PC-3 (cell line): ENCODE data around the gene MORN1.

Experiments
- EZH2 ChIP-seq: fragments of 300-600 bp; sonication (generic); IDR thresholded peaks from one replicate; pipeline ENCODE4 v1.6.1; 2017; ENCODE audit warnings: antibody characterized with exemption, mild to moderate bottlenecking, low read length; ENCODE audit not compliant: unreplicated experiment
- EZH2phosphoT487 ChIP-seq: fragments of 300-600 bp; sonication (generic); IDR thresholded peaks from 2 replicates; pipeline ENCODE4 v1.6.1; 2018; ENCODE audit warnings: mild to moderate bottlenecking, antibody characterized with exemption, low read length, borderline replicate concordance
- TF ChIP-seq, protein P1 (sequence below): fragments of 300-600 bp; sonication (generic); conservative IDR thresholded peaks from 2 replicates; pipeline ENCODE4 v1.5.1; 2017; ENCODE audit warnings: antibody characterized with exemption, low read depth, mild to moderate bottlenecking, low read length

DNA sequence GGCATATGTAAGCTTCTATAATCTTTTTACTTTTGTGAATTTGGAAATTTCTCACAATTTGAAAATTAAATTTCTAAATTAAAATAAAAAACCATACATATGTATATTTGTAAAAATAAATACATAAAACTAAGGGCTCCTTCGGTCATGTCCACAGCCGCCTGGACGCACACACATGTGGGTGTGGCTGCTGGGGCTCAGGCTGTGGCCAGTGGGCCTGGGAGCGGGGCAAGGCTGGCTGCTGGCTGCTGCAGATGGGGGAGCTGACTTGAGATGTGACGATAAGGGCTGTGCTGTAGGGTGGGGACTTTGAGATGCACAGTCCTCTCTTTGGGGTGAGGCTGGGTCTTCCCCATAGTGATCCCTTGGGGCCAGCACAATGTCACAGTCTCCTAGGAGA lies 5.1 kb upstream of the MORN1 start:
- TF ChIP-seq, protein P1, sequence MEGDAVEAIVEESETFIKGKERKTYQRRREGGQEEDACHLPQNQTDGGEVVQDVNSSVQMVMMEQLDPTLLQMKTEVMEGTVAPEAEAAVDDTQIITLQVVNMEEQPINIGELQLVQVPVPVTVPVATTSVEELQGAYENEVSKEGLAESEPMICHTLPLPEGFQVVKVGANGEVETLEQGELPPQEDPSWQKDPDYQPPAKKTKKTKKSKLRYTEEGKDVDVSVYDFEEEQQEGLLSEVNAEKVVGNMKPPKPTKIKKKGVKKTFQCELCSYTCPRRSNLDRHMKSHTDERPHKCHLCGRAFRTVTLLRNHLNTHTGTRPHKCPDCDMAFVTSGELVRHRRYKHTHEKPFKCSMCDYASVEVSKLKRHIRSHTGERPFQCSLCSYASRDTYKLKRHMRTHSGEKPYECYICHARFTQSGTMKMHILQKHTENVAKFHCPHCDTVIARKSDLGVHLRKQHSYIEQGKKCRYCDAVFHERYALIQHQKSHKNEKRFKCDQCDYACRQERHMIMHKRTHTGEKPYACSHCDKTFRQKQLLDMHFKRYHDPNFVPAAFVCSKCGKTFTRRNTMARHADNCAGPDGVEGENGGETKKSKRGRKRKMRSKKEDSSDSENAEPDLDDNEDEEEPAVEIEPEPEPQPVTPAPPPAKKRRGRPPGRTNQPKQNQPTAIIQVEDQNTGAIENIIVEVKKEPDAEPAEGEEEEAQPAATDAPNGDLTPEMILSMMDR: no peak
- TF ChIP-seq EZH2 (no peak), EZH2phosphoT487 (no peak)
